PFSK-1 (cell line): ENCODE results near the gene LTBP3.

Experiments
- POLR2AphosphoS5 ChIP-seq: IDR thresholded peaks from 2 replicates; pipeline ENCODE4 v1.6.1; 2012; ENCODE audit warnings: low read depth, mild to moderate bottlenecking, control low read depth, low read length, moderate library complexity
- SIN3A ChIP-seq: IDR thresholded peaks from 2 replicates; pipeline ENCODE4 v1.6.1; 2012; ENCODE audit warnings: mild to moderate bottlenecking, low read length, moderate library complexity, borderline replicate concordance; ENCODE audit not compliant: insufficient read depth
- TF ChIP-seq, protein P1 (sequence below), 2 experiments: IDR thresholded peaks; 2 replicates each; pipeline versions ENCODE4 v1.6.1 to v1.8.0; 2011 to 2012; ENCODE audit warnings: low read depth in 2 of 2, low read length in 2 of 2, control low read depth in 1 of 2, inconsistent platforms in 1 of 2, mild to moderate bottlenecking in 1 of 2, moderate library complexity in 1 of 2; ENCODE audit not compliant: insufficient read depth in 1 of 2

- TF ChIP-seq POLR2AphosphoS5 (no peak), SIN3A (no peak)
- TF ChIP-seq, protein P1, sequence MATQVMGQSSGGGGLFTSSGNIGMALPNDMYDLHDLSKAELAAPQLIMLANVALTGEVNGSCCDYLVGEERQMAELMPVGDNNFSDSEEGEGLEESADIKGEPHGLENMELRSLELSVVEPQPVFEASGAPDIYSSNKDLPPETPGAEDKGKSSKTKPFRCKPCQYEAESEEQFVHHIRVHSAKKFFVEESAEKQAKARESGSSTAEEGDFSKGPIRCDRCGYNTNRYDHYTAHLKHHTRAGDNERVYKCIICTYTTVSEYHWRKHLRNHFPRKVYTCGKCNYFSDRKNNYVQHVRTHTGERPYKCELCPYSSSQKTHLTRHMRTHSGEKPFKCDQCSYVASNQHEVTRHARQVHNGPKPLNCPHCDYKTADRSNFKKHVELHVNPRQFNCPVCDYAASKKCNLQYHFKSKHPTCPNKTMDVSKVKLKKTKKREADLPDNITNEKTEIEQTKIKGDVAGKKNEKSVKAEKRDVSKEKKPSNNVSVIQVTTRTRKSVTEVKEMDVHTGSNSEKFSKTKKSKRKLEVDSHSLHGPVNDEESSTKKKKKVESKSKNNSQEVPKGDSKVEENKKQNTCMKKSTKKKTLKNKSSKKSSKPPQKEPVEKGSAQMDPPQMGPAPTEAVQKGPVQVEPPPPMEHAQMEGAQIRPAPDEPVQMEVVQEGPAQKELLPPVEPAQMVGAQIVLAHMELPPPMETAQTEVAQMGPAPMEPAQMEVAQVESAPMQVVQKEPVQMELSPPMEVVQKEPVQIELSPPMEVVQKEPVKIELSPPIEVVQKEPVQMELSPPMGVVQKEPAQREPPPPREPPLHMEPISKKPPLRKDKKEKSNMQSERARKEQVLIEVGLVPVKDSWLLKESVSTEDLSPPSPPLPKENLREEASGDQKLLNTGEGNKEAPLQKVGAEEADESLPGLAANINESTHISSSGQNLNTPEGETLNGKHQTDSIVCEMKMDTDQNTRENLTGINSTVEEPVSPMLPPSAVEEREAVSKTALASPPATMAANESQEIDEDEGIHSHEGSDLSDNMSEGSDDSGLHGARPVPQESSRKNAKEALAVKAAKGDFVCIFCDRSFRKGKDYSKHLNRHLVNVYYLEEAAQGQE (IDR thresholded peaks at IDR 0.05; ENCODE audit: insufficient read depth in 1 of 2, low read depth in 2 of 2, low read length in 2 of 2) = no peak
These were observed 19.0 kb upstream of the LTBP3 start for GRCh38 chr11:65576867-65577755.
